HepG2 (cell line): ENCODE measurements around the gene B4GALT3. TPM values are rescaled to one million over a fixed set of nuclear protein-coding genes. Genes with fewer than 3 reads are reported as not detected.

Experiments used
- AHR ChIP-seq: IDR thresholded peaks from 2 replicates; pipeline ENCODE4 v1.6.1; 2018; ENCODE audit warnings: missing genetic modification reagents, missing compliant biosample characterization
- HOXA3 ChIP-seq: sonication (generic); formaldehyde crosslinking; IDR thresholded peaks from 2 replicates; pipeline ENCODE4 v1.5.0; 2020; ENCODE audit warnings: missing genetic modification reagents
- KAT8 ChIP-seq: IDR thresholded peaks from 2 replicates; pipeline ENCODE4 v1.6.1; 2016; ENCODE audit warnings: missing genetic modification reagents, missing compliant biosample characterization
- KLF15 ChIP-seq: sonication (generic); formaldehyde crosslinking; IDR thresholded peaks from 2 replicates; pipeline ENCODE4 v1.8.1; 2023; ENCODE audit warnings: borderline replicate concordance, mild to moderate bottlenecking, inconsistent platforms, missing genetic modification reagents, mixed read lengths
- KLF6 ChIP-seq: IDR thresholded peaks from 2 replicates; pipeline ENCODE4 v1.8.0; 2016; ENCODE audit warnings: missing biosample characterization, missing genetic modification reagents
- MED1 ChIP-seq: sonication (generic); formaldehyde crosslinking; IDR thresholded peaks from 2 replicates; pipeline ENCODE4 v1.4.0; 2020; ENCODE audit warnings: missing genetic modification reagents
- SAP130 ChIP-seq: IDR thresholded peaks from 2 replicates; pipeline ENCODE4 v1.6.1; 2016; ENCODE audit warnings: low read depth
- THYN1 ChIP-seq: sonication (generic); formaldehyde crosslinking; IDR thresholded peaks from 2 replicates; pipeline ENCODE4 v1.8.1; 2023; ENCODE audit warnings: low read depth, mild to moderate bottlenecking, moderate library complexity, missing genetic modification reagents, borderline replicate concordance
- ZBTB3 ChIP-seq: sonication (generic); formaldehyde crosslinking; IDR thresholded peaks from 2 replicates; pipeline ENCODE4 v1.4.0; 2020; ENCODE audit warnings: low read depth, mild to moderate bottlenecking, moderate library complexity, missing genetic modification reagents, borderline replicate concordance
- ZMYM3 ChIP-seq: sonication (generic); formaldehyde crosslinking; IDR thresholded peaks from 2 replicates; pipeline ENCODE4 v1.5.1; 2020; ENCODE audit warnings: mild to moderate bottlenecking, missing genetic modification reagents
- ZNF530 ChIP-seq: sonication (generic); formaldehyde crosslinking; IDR thresholded peaks from 2 replicates; pipeline ENCODE4 v1.5.0; 2020; ENCODE audit warnings: low read depth, mild to moderate bottlenecking, missing genetic modification reagents
- ZNF780A ChIP-seq: sonication (generic); formaldehyde crosslinking; IDR thresholded peaks from 2 replicates; pipeline ENCODE4 v1.8.0; 2022; ENCODE audit warnings: mild to moderate bottlenecking, missing genetic modification reagents, moderate library complexity
- polyA plus RNA-seq, 8 experiments: library from polyadenylated mRNA; depleted of rRNA in 3 of 8; stranded (reverse) in 7 of 8; unstranded in 1 of 8; fragments of >200 nt; fragmentation: Illumina TruSeq in 4 of 8; extraction: Trizol in 4 of 8; gene quantifications; 2 replicates each; pipeline versions ENCODE4 v1.2.1 to v1.2.3, GENCODE V29; 2011 to 2016; ENCODE audit warnings: low read depth in 4 of 8, missing spikeins in 1 of 8, mixed read lengths in 1 of 8; ENCODE audit not compliant: insufficient read depth in 1 of 8
- total RNA-seq, 5 experiments: library from RNA; depleted of rRNA; stranded (reverse); fragments of >200 nt; fragmentation: Illumina TruSeq; extraction: Trizol; gene quantifications; 2 replicates each; pipeline ENCODE4 v1.2.3, GENCODE V29; 2016; ENCODE audit warnings: low read depth in 1 of 5
- TF ChIP-seq, protein P1 (sequence below): sonication (generic); formaldehyde crosslinking; IDR thresholded peaks from 2 replicates; pipeline ENCODE4 v1.9.0; 2022; ENCODE audit warnings: missing genetic modification reagents, mild to moderate bottlenecking, borderline replicate concordance
- TF ChIP-seq, protein P2 (sequence below): sonication (generic); IDR thresholded peaks from 2 replicates; pipeline ENCODE4 v1.6.1; 2016; ENCODE audit warnings: low read depth, borderline replicate concordance
- TF ChIP-seq, protein P3 (sequence below): sonication (generic); formaldehyde crosslinking; IDR thresholded peaks from 2 replicates; pipeline ENCODE4 v1.5.0; 2020; ENCODE audit warnings: mild to moderate bottlenecking, missing genetic modification reagents, moderate library complexity
- TF ChIP-seq, protein P4 (sequence below): sonication (generic); formaldehyde crosslinking; IDR thresholded peaks from 2 replicates; pipeline ENCODE4 v1.4.0; 2020; ENCODE audit warnings: missing genetic modification reagents, borderline replicate concordance
- TF ChIP-seq, protein P5 (sequence below): IDR thresholded peaks from 2 replicates; pipeline ENCODE4 v1.6.1; 2018; ENCODE audit warnings: missing genetic modification reagents
- TF ChIP-seq, protein P6 (sequence below): sonication (generic); formaldehyde crosslinking; IDR thresholded peaks from 2 replicates; pipeline ENCODE4 v1.4.0; 2020; ENCODE audit warnings: low read depth, missing genetic modification reagents

Gene B4GALT3
- total and polyA plus RNA-seq, 2 of the 13 experiments (the other 11 are each of a cell fraction or from before 2014, with no cell fraction given) = 35.6 to 40.4 TPM

DNA sequence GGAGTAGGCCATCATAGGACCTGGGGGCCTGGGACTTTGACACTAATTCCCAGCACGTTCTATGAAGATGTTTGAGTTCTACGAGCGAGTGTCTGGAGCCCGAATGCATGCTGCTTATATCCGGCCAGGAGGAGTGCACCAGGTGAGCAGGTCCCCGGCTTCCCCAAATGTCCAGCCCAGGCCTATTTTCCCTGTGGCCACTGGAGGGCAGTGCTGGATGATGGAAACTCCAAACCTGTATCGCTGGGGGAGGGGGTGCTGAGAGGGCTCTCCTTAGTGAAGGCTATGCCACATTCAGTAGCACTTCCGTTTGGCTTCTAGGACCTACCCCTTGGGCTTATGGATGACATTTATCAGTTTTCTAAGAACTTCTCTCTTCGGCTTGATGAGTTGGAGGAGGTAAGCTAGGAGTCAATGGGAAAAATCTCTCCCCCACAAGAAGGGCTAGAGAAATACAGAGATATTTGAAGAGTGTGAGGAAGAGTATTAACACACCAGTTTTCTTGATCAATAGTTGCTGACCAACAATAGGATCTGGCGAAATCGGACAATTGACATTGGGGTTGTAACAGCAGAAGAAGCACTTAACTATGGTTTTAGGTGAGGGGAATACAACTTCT lies 32.6 kb upstream of the B4GALT3 start (continued):
- TF ChIP-seq, protein P1, sequence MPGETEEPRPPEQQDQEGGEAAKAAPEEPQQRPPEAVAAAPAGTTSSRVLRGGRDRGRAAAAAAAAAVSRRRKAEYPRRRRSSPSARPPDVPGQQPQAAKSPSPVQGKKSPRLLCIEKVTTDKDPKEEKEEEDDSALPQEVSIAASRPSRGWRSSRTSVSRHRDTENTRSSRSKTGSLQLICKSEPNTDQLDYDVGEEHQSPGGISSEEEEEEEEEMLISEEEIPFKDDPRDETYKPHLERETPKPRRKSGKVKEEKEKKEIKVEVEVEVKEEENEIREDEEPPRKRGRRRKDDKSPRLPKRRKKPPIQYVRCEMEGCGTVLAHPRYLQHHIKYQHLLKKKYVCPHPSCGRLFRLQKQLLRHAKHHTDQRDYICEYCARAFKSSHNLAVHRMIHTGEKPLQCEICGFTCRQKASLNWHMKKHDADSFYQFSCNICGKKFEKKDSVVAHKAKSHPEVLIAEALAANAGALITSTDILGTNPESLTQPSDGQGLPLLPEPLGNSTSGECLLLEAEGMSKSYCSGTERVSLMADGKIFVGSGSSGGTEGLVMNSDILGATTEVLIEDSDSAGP (CRISPR knock-in tag) = peak; percentile 27; the same call in 1 of the 2 replicates
- TF ChIP-seq, protein P2, sequence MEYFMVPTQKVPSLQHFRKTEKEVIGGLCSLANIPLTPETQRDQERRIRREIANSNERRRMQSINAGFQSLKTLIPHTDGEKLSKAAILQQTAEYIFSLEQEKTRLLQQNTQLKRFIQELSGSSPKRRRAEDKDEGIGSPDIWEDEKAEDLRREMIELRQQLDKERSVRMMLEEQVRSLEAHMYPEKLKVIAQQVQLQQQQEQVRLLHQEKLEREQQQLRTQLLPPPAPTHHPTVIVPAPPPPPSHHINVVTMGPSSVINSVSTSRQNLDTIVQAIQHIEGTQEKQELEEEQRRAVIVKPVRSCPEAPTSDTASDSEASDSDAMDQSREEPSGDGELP = 0 out of 2 replicates have a peak, but pooled peaks have one; percentile 19
- TF ChIP-seq THYN1 = no peak
- TF ChIP-seq, protein P3, sequence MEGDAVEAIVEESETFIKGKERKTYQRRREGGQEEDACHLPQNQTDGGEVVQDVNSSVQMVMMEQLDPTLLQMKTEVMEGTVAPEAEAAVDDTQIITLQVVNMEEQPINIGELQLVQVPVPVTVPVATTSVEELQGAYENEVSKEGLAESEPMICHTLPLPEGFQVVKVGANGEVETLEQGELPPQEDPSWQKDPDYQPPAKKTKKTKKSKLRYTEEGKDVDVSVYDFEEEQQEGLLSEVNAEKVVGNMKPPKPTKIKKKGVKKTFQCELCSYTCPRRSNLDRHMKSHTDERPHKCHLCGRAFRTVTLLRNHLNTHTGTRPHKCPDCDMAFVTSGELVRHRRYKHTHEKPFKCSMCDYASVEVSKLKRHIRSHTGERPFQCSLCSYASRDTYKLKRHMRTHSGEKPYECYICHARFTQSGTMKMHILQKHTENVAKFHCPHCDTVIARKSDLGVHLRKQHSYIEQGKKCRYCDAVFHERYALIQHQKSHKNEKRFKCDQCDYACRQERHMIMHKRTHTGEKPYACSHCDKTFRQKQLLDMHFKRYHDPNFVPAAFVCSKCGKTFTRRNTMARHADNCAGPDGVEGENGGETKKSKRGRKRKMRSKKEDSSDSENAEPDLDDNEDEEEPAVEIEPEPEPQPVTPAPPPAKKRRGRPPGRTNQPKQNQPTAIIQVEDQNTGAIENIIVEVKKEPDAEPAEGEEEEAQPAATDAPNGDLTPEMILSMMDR (CRISPR knock-in tag) = peak; percentile 97
- peak; percentile 50; the same call in 1 of the 2 replicates for TF ChIP-seq SAP130
- TF ChIP-seq, protein P4, sequence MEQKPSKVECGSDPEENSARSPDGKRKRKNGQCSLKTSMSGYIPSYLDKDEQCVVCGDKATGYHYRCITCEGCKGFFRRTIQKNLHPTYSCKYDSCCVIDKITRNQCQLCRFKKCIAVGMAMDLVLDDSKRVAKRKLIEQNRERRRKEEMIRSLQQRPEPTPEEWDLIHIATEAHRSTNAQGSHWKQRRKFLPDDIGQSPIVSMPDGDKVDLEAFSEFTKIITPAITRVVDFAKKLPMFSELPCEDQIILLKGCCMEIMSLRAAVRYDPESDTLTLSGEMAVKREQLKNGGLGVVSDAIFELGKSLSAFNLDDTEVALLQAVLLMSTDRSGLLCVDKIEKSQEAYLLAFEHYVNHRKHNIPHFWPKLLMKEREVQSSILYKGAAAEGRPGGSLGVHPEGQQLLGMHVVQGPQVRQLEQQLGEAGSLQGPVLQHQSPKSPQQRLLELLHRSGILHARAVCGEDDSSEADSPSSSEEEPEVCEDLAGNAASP = peak; percentile 52; the same call in 1 of the 2 replicates
- no peak; the same call in 1 of the 2 replicates for TF ChIP-seq HOXA3 (CRISPR knock-in tag)
- no peak for TF ChIP-seq KLF15 (CRISPR knock-in tag)
- TF ChIP-seq, protein P5, sequence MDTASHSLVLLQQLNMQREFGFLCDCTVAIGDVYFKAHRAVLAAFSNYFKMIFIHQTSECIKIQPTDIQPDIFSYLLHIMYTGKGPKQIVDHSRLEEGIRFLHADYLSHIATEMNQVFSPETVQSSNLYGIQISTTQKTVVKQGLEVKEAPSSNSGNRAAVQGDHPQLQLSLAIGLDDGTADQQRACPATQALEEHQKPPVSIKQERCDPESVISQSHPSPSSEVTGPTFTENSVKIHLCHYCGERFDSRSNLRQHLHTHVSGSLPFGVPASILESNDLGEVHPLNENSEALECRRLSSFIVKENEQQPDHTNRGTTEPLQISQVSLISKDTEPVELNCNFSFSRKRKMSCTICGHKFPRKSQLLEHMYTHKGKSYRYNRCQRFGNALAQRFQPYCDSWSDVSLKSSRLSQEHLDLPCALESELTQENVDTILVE (CRISPR knock-in tag) = no peak
- TF ChIP-seq ZNF780A = no peak
- TF ChIP-seq KLF6 (CRISPR knock-in tag) = 0 out of 2 replicates have a peak, but pooled peaks have one; percentile 24
- no peak for TF ChIP-seq ZMYM3
- TF ChIP-seq ZBTB3 (CRISPR knock-in tag) = no peak
- no peak for TF ChIP-seq AHR (CRISPR knock-in tag)
- 0 out of 2 replicates have a peak, but pooled peaks have one; percentile 10 for TF ChIP-seq MED1 (CRISPR knock-in tag)
- TF ChIP-seq ZNF530 (CRISPR knock-in tag) = no peak
- TF ChIP-seq, protein P6, sequence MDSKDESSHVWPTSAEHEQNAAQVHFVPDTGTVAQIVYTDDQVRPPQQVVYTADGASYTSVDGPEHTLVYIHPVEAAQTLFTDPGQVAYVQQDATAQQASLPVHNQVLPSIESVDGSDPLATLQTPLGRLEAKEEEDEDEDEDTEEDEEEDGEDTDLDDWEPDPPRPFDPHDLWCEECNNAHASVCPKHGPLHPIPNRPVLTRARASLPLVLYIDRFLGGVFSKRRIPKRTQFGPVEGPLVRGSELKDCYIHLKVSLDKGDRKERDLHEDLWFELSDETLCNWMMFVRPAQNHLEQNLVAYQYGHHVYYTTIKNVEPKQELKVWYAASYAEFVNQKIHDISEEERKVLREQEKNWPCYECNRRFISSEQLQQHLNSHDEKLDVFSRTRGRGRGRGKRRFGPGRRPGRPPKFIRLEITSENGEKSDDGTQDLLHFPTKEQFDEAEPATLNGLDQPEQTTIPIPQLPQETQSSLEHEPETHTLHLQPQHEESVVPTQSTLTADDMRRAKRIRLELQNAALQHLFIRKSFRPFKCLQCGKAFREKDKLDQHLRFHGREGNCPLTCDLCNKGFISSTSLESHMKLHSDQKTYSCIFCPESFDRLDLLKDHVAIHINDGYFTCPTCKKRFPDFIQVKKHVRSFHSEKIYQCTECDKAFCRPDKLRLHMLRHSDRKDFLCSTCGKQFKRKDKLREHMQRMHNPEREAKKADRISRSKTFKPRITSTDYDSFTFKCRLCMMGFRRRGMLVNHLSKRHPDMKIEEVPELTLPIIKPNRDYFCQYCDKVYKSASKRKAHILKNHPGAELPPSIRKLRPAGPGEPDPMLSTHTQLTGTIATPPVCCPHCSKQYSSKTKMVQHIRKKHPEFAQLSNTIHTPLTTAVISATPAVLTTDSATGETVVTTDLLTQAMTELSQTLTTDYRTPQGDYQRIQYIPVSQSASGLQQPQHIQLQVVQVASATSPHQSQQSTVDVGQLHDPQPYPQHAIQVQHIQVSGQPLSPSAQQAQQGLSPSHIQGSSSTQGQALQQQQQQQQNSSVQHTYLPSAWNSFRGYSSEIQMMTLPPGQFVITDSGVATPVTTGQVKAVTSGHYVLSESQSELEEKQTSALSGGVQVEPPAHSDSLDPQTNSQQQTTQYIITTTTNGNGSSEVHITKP = 0 out of 2 replicates have a peak, but pooled peaks have one; percentile 36
- peak; percentile 64 for TF ChIP-seq KAT8 (CRISPR knock-in tag)
